Uterus (tissue), 2 donors: ENCODE results near the gene NOS1.

Experiments used
- POLR2A ChIP-seq, 2 donors: fragments of 450-650 bp; IDR thresholded peaks; one replicate each; pipeline ENCODE4 v1.6.1; 2016; ENCODE audit warnings: antibody characterized with exemption in 2 of 2, mild to moderate bottlenecking in 1 of 2, moderate library complexity in 1 of 2
- TF ChIP-seq, protein P1 (sequence below), 4 experiments: fragments of 200-600 bp in 2 of 4; fragments of 450-650 bp in 2 of 4; sonication (generic) in 2 of 4; IDR thresholded peaks; one replicate each; pipeline ENCODE4 v1.5.1; 2016 to 2019; ENCODE audit warnings: antibody characterized with exemption in 4 of 4, mild to moderate bottlenecking in 2 of 4, moderate library complexity in 1 of 4

DNA sequence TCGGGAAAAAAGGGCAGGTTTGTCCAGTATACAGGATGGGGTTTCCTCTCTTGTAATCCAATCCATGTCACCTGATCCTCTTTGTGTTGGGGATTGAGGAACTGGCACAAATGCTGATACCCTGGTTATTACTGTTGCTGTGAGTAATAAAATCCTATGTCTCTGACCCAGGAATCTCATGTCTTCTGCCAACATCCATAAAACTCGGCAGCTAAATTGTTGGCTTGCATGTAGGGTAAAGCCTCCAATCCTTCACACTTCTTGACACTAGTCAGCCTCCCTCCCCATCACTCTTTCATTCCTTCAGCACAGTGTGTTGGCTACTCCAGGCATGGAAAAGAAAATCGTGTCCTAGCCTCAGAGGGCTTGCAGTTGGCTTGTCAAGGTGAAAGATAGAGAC, 9.2 kb upstream of the NOS1 start:
- TF ChIP-seq, protein P1, sequence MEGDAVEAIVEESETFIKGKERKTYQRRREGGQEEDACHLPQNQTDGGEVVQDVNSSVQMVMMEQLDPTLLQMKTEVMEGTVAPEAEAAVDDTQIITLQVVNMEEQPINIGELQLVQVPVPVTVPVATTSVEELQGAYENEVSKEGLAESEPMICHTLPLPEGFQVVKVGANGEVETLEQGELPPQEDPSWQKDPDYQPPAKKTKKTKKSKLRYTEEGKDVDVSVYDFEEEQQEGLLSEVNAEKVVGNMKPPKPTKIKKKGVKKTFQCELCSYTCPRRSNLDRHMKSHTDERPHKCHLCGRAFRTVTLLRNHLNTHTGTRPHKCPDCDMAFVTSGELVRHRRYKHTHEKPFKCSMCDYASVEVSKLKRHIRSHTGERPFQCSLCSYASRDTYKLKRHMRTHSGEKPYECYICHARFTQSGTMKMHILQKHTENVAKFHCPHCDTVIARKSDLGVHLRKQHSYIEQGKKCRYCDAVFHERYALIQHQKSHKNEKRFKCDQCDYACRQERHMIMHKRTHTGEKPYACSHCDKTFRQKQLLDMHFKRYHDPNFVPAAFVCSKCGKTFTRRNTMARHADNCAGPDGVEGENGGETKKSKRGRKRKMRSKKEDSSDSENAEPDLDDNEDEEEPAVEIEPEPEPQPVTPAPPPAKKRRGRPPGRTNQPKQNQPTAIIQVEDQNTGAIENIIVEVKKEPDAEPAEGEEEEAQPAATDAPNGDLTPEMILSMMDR (IDR thresholded peaks at IDR 0.05): no peak
- no peak for TF ChIP-seq POLR2A (IDR thresholded peaks at IDR 0.05)
